22Rv1 (cell line): ENCODE data around the gene CCL22.

ENCODE experiments used
- CTCF ChIP-seq: fragments of 450-650 bp; IDR thresholded peaks from 2 replicates; pipeline ENCODE4 v1.5.1; 2017; ENCODE audit warnings: mild to moderate bottlenecking
- ZFX ChIP-seq: fragments of 450-650 bp; IDR thresholded peaks from 2 replicates; pipeline ENCODE4 v1.6.1; 2017; ENCODE audit warnings: antibody characterized with exemption, borderline replicate concordance

- TF ChIP-seq CTCF (no peak), ZFX (no peak)
Measured at GRCh38 chr16:57391300-57391699, 32.7 kb downstream of the CCL22 start.
